ENCODE measurements around the gene GP1BB. TPM values are rescaled to one million over a fixed set of nuclear protein-coding genes. Genes with fewer than 3 reads are reported as not detected.

Gene GP1BB
- total and polyA plus RNA-seq, 2 of the 13 experiments (the other 11 are each of a cell fraction or from before 2014, with no cell fraction given): not detected

GRCh38 chr22:19723232-19723982 lies at the start of gene GP1BB (continued):
- TF ChIP-seq PAF1 (CRISPR knock-in tag; IDR thresholded peaks at IDR 0.05): no peak
- peak; percentile 48; the same call in 1 of the 2 replicates for TF ChIP-seq SKIL (CRISPR knock-in tag; IDR thresholded peaks at IDR 0.05; ENCODE audit: borderline replicate concordance)
- TF ChIP-seq HOXA9 (CRISPR knock-in tag; IDR thresholded peaks at IDR 0.05; ENCODE audit: borderline replicate concordance): peak; percentile 63; the same call in 1 of the 2 replicates
- TF ChIP-seq ZNF841 (CRISPR knock-in tag; IDR thresholded peaks at IDR 0.05; ENCODE audit: borderline replicate concordance): no peak
- 0 out of 2 replicates have a peak, but pooled peaks have one; percentile 13 for TF ChIP-seq ZIK1 (CRISPR knock-in tag; IDR thresholded peaks at IDR 0.05; ENCODE audit: borderline replicate concordance, low read depth)
- 0 out of 2 replicates have a peak, but pooled peaks have one; percentile 34 for TF ChIP-seq ZNF430 (CRISPR knock-in tag; IDR thresholded peaks at IDR 0.05)
- no peak for TF ChIP-seq ZNF572 (CRISPR knock-in tag; IDR thresholded peaks at IDR 0.05)
- TF ChIP-seq HDAC1 (CRISPR knock-in tag; IDR thresholded peaks at IDR 0.05): peak; percentile 45
- no peak for TF ChIP-seq ZNF598 (CRISPR knock-in tag; IDR thresholded peaks at IDR 0.05; ENCODE audit: borderline replicate concordance)
- TF ChIP-seq ZNF792 (CRISPR knock-in tag; IDR thresholded peaks at IDR 0.05): peak; percentile 99
- no peak for TF ChIP-seq GFI1 (CRISPR knock-in tag; IDR thresholded peaks at IDR 0.05; ENCODE audit: borderline replicate concordance)
- TF ChIP-seq ESRRA (CRISPR knock-in tag; IDR thresholded peaks at IDR 0.05; ENCODE audit: low read depth): no peak
- TF ChIP-seq, protein P1, sequence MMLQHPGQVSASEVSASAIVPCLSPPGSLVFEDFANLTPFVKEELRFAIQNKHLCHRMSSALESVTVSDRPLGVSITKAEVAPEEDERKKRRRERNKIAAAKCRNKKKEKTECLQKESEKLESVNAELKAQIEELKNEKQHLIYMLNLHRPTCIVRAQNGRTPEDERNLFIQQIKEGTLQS (CRISPR knock-in tag; IDR thresholded peaks at IDR 0.05): no peak
- TF ChIP-seq ZNF296 (CRISPR knock-in tag; conservative IDR thresholded peaks at IDR 0.05): 0 out of 2 replicates have a peak, but pooled peaks have one; percentile 19
- no peak for TF ChIP-seq RFXANK (CRISPR knock-in tag; IDR thresholded peaks at IDR 0.05)
- TF ChIP-seq ZNF576 (CRISPR knock-in tag; IDR thresholded peaks at IDR 0.05): 0 out of 2 replicates have a peak, but pooled peaks have one; percentile 62
- TF ChIP-seq ZZZ3 (CRISPR knock-in tag; IDR thresholded peaks at IDR 0.05; ENCODE audit: borderline replicate concordance): 0 out of 2 replicates have a peak, but pooled peaks have one; percentile 44
- TF ChIP-seq NONO (IDR thresholded peaks at IDR 0.05): no peak
- peak; percentile 20; the same call in 1 of the 2 replicates for TF ChIP-seq NONO (CRISPR knock-in tag; conservative IDR thresholded peaks at IDR 0.05)
- TF ChIP-seq ZNF547 (CRISPR knock-in tag; IDR thresholded peaks at IDR 0.05): peak; percentile 47; the same call in 1 of the 2 replicates
- no peak for TF ChIP-seq ZKSCAN5 (CRISPR knock-in tag; IDR thresholded peaks at IDR 0.05)
- TF ChIP-seq ZBTB7B (CRISPR knock-in tag; IDR thresholded peaks at IDR 0.05): no peak
- no peak for TF ChIP-seq GATAD1 (CRISPR knock-in tag; IDR thresholded peaks at IDR 0.05)
- 0 out of 2 replicates have a peak, but pooled peaks have one; percentile 13 for TF ChIP-seq CBX5 (CRISPR knock-in tag; IDR thresholded peaks at IDR 0.05; ENCODE audit: borderline replicate concordance)
- TF ChIP-seq, protein P2, sequence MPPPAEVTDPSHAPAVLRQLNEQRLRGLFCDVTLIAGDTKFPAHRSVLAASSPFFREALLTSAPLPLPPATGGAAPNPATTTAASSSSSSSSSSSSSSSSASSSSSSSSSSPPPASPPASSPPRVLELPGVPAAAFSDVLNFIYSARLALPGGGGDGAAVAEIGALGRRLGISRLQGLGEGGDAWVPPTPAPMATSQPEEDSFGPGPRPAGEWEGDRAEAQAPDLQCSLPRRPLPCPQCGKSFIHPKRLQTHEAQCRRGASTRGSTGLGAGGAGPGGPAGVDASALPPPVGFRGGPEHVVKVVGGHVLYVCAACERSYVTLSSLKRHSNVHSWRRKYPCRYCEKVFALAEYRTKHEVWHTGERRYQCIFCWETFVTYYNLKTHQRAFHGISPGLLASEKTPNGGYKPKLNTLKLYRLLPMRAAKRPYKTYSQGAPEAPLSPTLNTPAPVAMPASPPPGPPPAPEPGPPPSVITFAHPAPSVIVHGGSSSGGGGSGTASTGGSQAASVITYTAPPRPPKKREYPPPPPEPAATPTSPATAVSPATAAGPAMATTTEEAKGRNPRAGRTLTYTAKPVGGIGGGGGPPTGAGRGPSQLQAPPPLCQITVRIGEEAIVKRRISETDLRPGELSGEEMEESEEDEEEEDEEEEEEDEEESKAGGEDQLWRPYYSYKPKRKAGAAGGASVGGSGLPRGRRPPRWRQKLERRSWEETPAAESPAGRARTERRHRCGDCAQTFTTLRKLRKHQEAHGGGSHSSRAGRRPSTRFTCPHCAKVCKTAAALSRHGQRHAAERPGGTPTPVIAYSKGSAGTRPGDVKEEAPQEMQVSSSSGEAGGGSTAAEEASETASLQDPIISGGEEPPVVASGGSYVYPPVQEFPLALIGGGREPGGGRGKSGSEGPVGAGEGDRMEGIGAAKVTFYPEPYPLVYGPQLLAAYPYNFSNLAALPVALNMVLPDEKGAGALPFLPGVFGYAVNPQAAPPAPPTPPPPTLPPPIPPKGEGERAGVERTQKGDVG (CRISPR knock-in tag; IDR thresholded peaks at IDR 0.05; ENCODE audit: borderline replicate concordance): 0 out of 2 replicates have a peak, but pooled peaks have one; percentile 0

All from HepG2 (cell line).